SU-DHL-6 (cell line): ENCODE results near the gene GRK2.

Source experiments
- H2AFZ ChIP-seq: fragments of 200-600 bp; sonication (generic); 2 replicates; pipeline ENCODE4 v1.6.1; 2014; ENCODE audit warnings: low read depth, mild to moderate bottlenecking, moderate library complexity, mixed read lengths, antibody characterized with exemption, low read length; ENCODE audit not compliant: severe bottlenecking
- H3F3A ChIP-seq: fragments of 200-600 bp; shearing (Covaris generic); 2 replicates; pipeline ENCODE4 v1.6.0; 2016; ENCODE audit warnings: antibody characterized with exemption, mild to moderate bottlenecking; ENCODE audit not compliant: insufficient read depth
- H3K27ac ChIP-seq: fragments of 200-600 bp; sonication (generic); 2 replicates; pipeline ENCODE4 v1.5.1; 2016; ENCODE audit warnings: low read depth, mild to moderate bottlenecking, low read length, moderate library complexity, mixed read lengths
- H3K27me3 ChIP-seq: fragments of 200-600 bp; sonication (generic), shearing (Covaris generic); 2 replicates; pipeline ENCODE4 v1.6.0; 2014; ENCODE audit warnings: mild to moderate bottlenecking, low read length
- H3K36me3 ChIP-seq: fragments of 200-600 bp; sonication (generic); 2 replicates; pipeline ENCODE4 v1.6.1; 2014; ENCODE audit warnings: mild to moderate bottlenecking, low read length, mixed read lengths
- H3K4me2 ChIP-seq: fragments of 300-600, 200-600 bp; shearing (Covaris generic), sonication (generic); 2 replicates; pipeline ENCODE4 v1.6.0; 2014; ENCODE audit warnings: low read length, low read depth, mild to moderate bottlenecking; ENCODE audit not compliant: poor library complexity, severe bottlenecking
- H3K4me3 ChIP-seq: fragments of 200-600 bp; sonication (generic); 2 replicates; pipeline ENCODE4 v1.5.1; 2014; ENCODE audit warnings: antibody characterized with exemption, low read length, mild to moderate bottlenecking, mixed read lengths; ENCODE audit not compliant: insufficient read depth, poor library complexity, severe bottlenecking
- H3K79me2 ChIP-seq: fragments of 200-600 bp; sonication (generic); 2 replicates; pipeline ENCODE4 v1.6.1; 2014; ENCODE audit warnings: mild to moderate bottlenecking, low read length, moderate library complexity; ENCODE audit not compliant: insufficient read depth
- H3K9ac ChIP-seq: fragments of 200-600 bp; sonication (generic); 2 replicates; pipeline ENCODE4 v1.7.0; 2014; ENCODE audit warnings: mild to moderate bottlenecking, low read length
- H3K9me2 ChIP-seq: fragments of 200-600 bp; sonication (generic); replicated peaks from 2 replicates; pipeline ENCODE4 v1.6.1; 2014; ENCODE audit warnings: low read length; ENCODE audit not compliant: insufficient read depth
- H3K9me3 ChIP-seq: fragments of 200-600 bp; sonication (generic); 2 replicates; pipeline ENCODE4 v1.6.1; 2014; ENCODE audit warnings: low read length, mixed read lengths; ENCODE audit not compliant: insufficient read depth
- H4K20me1 ChIP-seq: fragments of 200-600 bp; sonication (generic); 2 replicates; pipeline ENCODE4 v1.6.1; 2014; ENCODE audit warnings: low read depth, mild to moderate bottlenecking, antibody characterized with exemption, low read length, moderate library complexity, mixed read lengths
- EZH2phosphoT487 ChIP-seq: fragments of 200-600 bp; sonication (generic), shearing (Covaris generic); conservative IDR thresholded peaks from 2 replicates; pipeline ENCODE4 v1.6.1; 2018; ENCODE audit warnings: mild to moderate bottlenecking, antibody characterized with exemption, low read length, moderate library complexity, mixed read lengths
- TF ChIP-seq, protein P1 (sequence below): fragments of 200-600 bp; sonication (generic); IDR thresholded peaks from one replicate; pipeline ENCODE4 v1.5.1; 2017; ENCODE audit warnings: antibody characterized with exemption, mild to moderate bottlenecking, low read length, moderate library complexity; ENCODE audit not compliant: insufficient read depth, poor library complexity, severe bottlenecking

Gene GRK2

GRCh38 chr11:67314218-67314617, 47.9 kb downstream of the GRK2 start:
- Histone ChIP-seq H3K27ac (no peak overlapping the region), H3K27me3 (no peaks in the 10 kb centered on the region), H3K9ac (no peak overlapping the region), H3K4me3 (no peak overlapping the region), H3K4me2 (no peak overlapping the region), H4K20me1 (no peaks in the 10 kb centered on the region), H3K36me3 (no peaks in the 10 kb centered on the region), H3F3A (peaks cover 5% of the 10 kb centered on the region; the same call in 1 of the 2 replicates), H3K9me3 (no peaks in the 10 kb centered on the region), H2AFZ (no peak overlapping the region), H3K79me2 (no peaks in the 10 kb centered on the region), H3K9me2 (no peaks in the 10 kb centered on the region)
- TF ChIP-seq, protein P1, sequence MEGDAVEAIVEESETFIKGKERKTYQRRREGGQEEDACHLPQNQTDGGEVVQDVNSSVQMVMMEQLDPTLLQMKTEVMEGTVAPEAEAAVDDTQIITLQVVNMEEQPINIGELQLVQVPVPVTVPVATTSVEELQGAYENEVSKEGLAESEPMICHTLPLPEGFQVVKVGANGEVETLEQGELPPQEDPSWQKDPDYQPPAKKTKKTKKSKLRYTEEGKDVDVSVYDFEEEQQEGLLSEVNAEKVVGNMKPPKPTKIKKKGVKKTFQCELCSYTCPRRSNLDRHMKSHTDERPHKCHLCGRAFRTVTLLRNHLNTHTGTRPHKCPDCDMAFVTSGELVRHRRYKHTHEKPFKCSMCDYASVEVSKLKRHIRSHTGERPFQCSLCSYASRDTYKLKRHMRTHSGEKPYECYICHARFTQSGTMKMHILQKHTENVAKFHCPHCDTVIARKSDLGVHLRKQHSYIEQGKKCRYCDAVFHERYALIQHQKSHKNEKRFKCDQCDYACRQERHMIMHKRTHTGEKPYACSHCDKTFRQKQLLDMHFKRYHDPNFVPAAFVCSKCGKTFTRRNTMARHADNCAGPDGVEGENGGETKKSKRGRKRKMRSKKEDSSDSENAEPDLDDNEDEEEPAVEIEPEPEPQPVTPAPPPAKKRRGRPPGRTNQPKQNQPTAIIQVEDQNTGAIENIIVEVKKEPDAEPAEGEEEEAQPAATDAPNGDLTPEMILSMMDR: no peak
- no peak for TF ChIP-seq EZH2phosphoT487

GRCh38 chr11:67315325-67315909, 49.1 kb downstream of the GRK2 start:
- no peaks in the 10 kb centered on the region for H3K36me3 ChIP-seq
- H3F3A ChIP-seq: peaks cover 5% of the 10 kb centered on the region; the same call in 1 of the 2 replicates
- no peaks in the 10 kb centered on the region for H3K9me2 ChIP-seq
- no peak overlapping the region for H2AFZ ChIP-seq
- no peaks in the 10 kb centered on the region for H3K27me3 ChIP-seq
- H3K27ac ChIP-seq: no peak overlapping the region
- H4K20me1 ChIP-seq: no peaks in the 10 kb centered on the region
- H3K9ac ChIP-seq: no peak overlapping the region
- H3K9me3 ChIP-seq: no peaks in the 10 kb centered on the region
- no peaks in the 10 kb centered on the region for H3K79me2 ChIP-seq
- no peak for TF ChIP-seq EZH2phosphoT487
- TF ChIP-seq, protein P1: no peak
- H3K4me2 ChIP-seq: no peak overlapping the region
- H3K4me3 ChIP-seq: no peak overlapping the region

- H3K9me3 ChIP-seq: no peaks in the 10 kb centered on the region
- H3K4me2 ChIP-seq: peak overlapping the region; percentile 84
- TF ChIP-seq EZH2phosphoT487: no peak
- TF ChIP-seq, protein P1: no peak
- no peaks in the 10 kb centered on the region for H3K27me3 ChIP-seq
- no peaks in the 10 kb centered on the region for H3K36me3 ChIP-seq
- peak overlapping the region; percentile 75 for H3K4me3 ChIP-seq
- H3F3A ChIP-seq: peaks cover 5% of the 10 kb centered on the region; the same call in 1 of the 2 replicates
- H4K20me1 ChIP-seq: no peaks in the 10 kb centered on the region
- H3K9me2 ChIP-seq: no peaks in the 10 kb centered on the region
- H3K79me2 ChIP-seq: no peaks in the 10 kb centered on the region
- H3K9ac ChIP-seq: peak overlapping the region; percentile 79
- peak overlapping the region; percentile 88 for H2AFZ ChIP-seq
- peak overlapping the region; percentile 86 for H3K27ac ChIP-seq
Observed at GRCh38 chr11:67316882-67317204, 50.6 kb downstream of the GRK2 start.
